HepG2 (cell line): ENCODE results near the gene FAM168A. TPM values are rescaled to one million over a fixed set of nuclear protein-coding genes. Genes with fewer than 3 reads are reported as not detected.
A peak's percentile ranks its signal among the peaks of the same experiment; 100 is the strongest.

Source experiments
- ATAC-seq: fragments of 200-7000 bp; cut with Tn5 transposase; 3 replicates; pipeline ENCODE4 v1.9.1; 2020; ENCODE audit warnings: mild to moderate bottlenecking, moderate library complexity
- BruUV-seq: library from RNA; stranded (reverse); fragments of 400-500 nt; replicated peaks from 2 replicates; lab custom pipeline; 2021; lab: Mats Ljungman, UMichigan
- CTCF ChIA-PET: fragments of 300-600 bp; formaldehyde crosslinking; extraction: SDS; loops from one replicate; lab custom pipeline; 2021; ENCODE audit warnings: low total read pairs, inconsistent platforms, low intra/inter-chr PET ratio; lab: Yijun Ruan, JAX
- POLR2A ChIA-PET: fragments of 350-600 bp; sonication (Branson Sonifier 250); formaldehyde crosslinking; loops from one replicate; lab custom pipeline; 2020; ENCODE audit warnings: antibody characterized with exemption, inconsistent platforms; lab: Yijun Ruan, JAX
- DNase-seq: peaks from one replicate; pipeline ENCODE4 v3.0.0-alpha.2; 2015; ENCODE audit warnings: low spot score
- FAIRE-seq: peaks from 3 replicates; lab custom pipeline; 2011; peaks lifted over from hg19 to GRCh38; lab: Jason Lieb, UNC
- H2AFZ ChIP-seq: one replicate; pipeline ENCODE4 v1.6.1; 2011; ENCODE audit warnings: low read length, inconsistent platforms
- H3K27ac ChIP-seq: fragments of 300-600 bp; 3 replicates; pipeline ENCODE4 v1.8.0; 2011; ENCODE audit warnings: mixed run types, mild to moderate bottlenecking, mixed read lengths, low read length, inconsistent platforms; ENCODE audit not compliant: insufficient read depth; ENCODE audit errors: extremely low read length
- H3K27me3 ChIP-seq, 2 experiments: fragments of 200-600 bp in 1 of 2; 2 replicates in 1 of 2; 3 replicates in 1 of 2; pipeline versions ENCODE4 v1.6.0 to v1.8.0; 2011; ENCODE audit warnings: low read length in 2 of 2, mild to moderate bottlenecking in 2 of 2, moderate library complexity in 2 of 2, inconsistent platforms in 1 of 2; ENCODE audit not compliant: insufficient read depth in 2 of 2, control insufficient read depth in 1 of 2
- H3K36me3 ChIP-seq, 2 experiments: fragments of 200-600 bp in 1 of 2; replicated peaks in 1 of 2; 2 replicates in 1 of 2; 3 replicates in 1 of 2; pipeline versions ENCODE4 v1.5.1 to v1.8.0; 2011; ENCODE audit warnings: low read length in 2 of 2, inconsistent platforms in 1 of 2; ENCODE audit not compliant: insufficient read depth in 2 of 2, control insufficient read depth in 1 of 2
- H3K4me1 ChIP-seq: 2 replicates; pipeline ENCODE4 v1.5.1; 2012; ENCODE audit warnings: low read length, inconsistent platforms; ENCODE audit not compliant: insufficient read depth
- H3K4me2 ChIP-seq: 2 replicates; pipeline ENCODE4 v1.6.0; 2011; ENCODE audit warnings: low read depth, low read length, inconsistent platforms
- H3K4me3 ChIP-seq, 3 experiments: fragments of 200-600 bp in 1 of 3; sonication (generic), shearing (Covaris generic) in 1 of 3; replicated peaks in 1 of 3; 2 replicates each; pipeline ENCODE4 v1.5.1; 2011 to 2016; ENCODE audit warnings: low read length in 3 of 3, inconsistent platforms in 2 of 3, low read depth in 2 of 3, mild to moderate bottlenecking in 2 of 3, control low read depth in 1 of 3, mixed read lengths in 1 of 3; ENCODE audit not compliant: insufficient read depth in 1 of 3
- H3K79me2 ChIP-seq: one replicate; pipeline ENCODE4 v1.6.1; 2011; ENCODE audit warnings: low read length, inconsistent platforms; ENCODE audit not compliant: insufficient read depth
- H3K9ac ChIP-seq: 2 replicates; pipeline ENCODE4 v1.6.0; 2011; ENCODE audit warnings: mild to moderate bottlenecking, low read depth, low read length, inconsistent platforms; ENCODE audit not compliant: insufficient read depth
- H3K9me3 ChIP-seq: 2 replicates; pipeline ENCODE4 v1.5.1; 2012; ENCODE audit warnings: mild to moderate bottlenecking, low read length
- H4K20me1 ChIP-seq: 2 replicates; pipeline ENCODE4 v1.6.0; 2011; ENCODE audit warnings: inconsistent platforms, mild to moderate bottlenecking, low read length, moderate library complexity; ENCODE audit not compliant: insufficient read depth
- E2F1 ChIP-seq: sonication (generic); formaldehyde crosslinking; IDR thresholded peaks from 2 replicates; pipeline ENCODE4 v1.5.0; 2020; ENCODE audit warnings: missing genetic modification reagents
- FOSL1 ChIP-seq: sonication (generic); formaldehyde crosslinking; IDR thresholded peaks from 2 replicates; pipeline ENCODE4 v1.9.0; 2021; ENCODE audit warnings: missing genetic modification reagents, borderline replicate concordance
- HOMEZ ChIP-seq: IDR thresholded peaks from 2 replicates; pipeline ENCODE4 v1.6.1; 2016; ENCODE audit warnings: low read depth
- PAWR ChIP-seq: sonication (generic); formaldehyde crosslinking; IDR thresholded peaks from 2 replicates; pipeline ENCODE4 v1.4.0; 2020; ENCODE audit warnings: missing genetic modification reagents, mild to moderate bottlenecking, borderline replicate concordance
- SOX6 ChIP-seq, 2 experiments: fragments of 450-650 bp in 1 of 2; sonication (generic) in 1 of 2; formaldehyde crosslinking in 1 of 2; IDR thresholded peaks; 2 replicates each; pipeline versions ENCODE4 v1.4.0 to v1.6.1; 2017 to 2020; ENCODE audit warnings: antibody characterized with exemption in 1 of 2, mild to moderate bottlenecking in 1 of 2, missing genetic modification reagents in 1 of 2
- U2AF2 ChIP-seq: fragments of 200-400 bp; formaldehyde crosslinking; IDR thresholded peaks from 2 replicates; pipeline ENCODE4 v1.6.1; 2017; ENCODE audit warnings: low read depth, mild to moderate bottlenecking, low read length
- ZNF3 ChIP-seq: IDR thresholded peaks from 2 replicates; pipeline ENCODE4 v1.7.0; 2017; ENCODE audit warnings: inconsistent platforms
- ZNF614 ChIP-seq: IDR thresholded peaks from 2 replicates; pipeline ENCODE4 v1.6.1; 2018; ENCODE audit warnings: missing biosample characterization, missing genetic modification reagents, inconsistent platforms, borderline replicate concordance
- ZNF775 ChIP-seq: sonication (generic); formaldehyde crosslinking; IDR thresholded peaks from 2 replicates; pipeline ENCODE4 v1.4.0; 2020; ENCODE audit warnings: missing genetic modification reagents, mild to moderate bottlenecking, moderate library complexity, borderline replicate concordance
- WGBS: methylation state at CpG from one replicate; pipeline ENCODE4 v1.1.6; 2017; ENCODE audit warnings: low lambda C conversion rate; 5-methylcytosine and 5-hydroxymethylcytosine counted together
- in situ Hi-C: cut with HindIII; loops from 2 replicates; pipeline ENCODE4 v1.10.0; 2017; ENCODE audit warnings: low pct_unique_long_range_greater_than_20kb; ENCODE audit not compliant: extremely low pct_ligation_motif_present
- intact Hi-C: fragments of 100-400 bp; cut with micrococcal nuclease; formaldehyde crosslinking; loops from one replicate; pipeline ENCODE4 v1.10.0; 2022; ENCODE audit not compliant: unreplicated experiment
- polyA plus RNA-seq, 8 experiments: library from polyadenylated mRNA; depleted of rRNA in 3 of 8; stranded (reverse) in 7 of 8; unstranded in 1 of 8; fragments of >200 nt; fragmentation: Illumina TruSeq in 4 of 8; extraction: Trizol in 4 of 8; gene quantifications; 2 replicates each; pipeline versions ENCODE4 v1.2.1 to v1.2.3, GENCODE V29; 2011 to 2016; ENCODE audit warnings: low read depth in 4 of 8, missing spikeins in 1 of 8, mixed read lengths in 1 of 8; ENCODE audit not compliant: insufficient read depth in 1 of 8
- total RNA-seq, 5 experiments: library from RNA; depleted of rRNA; stranded (reverse); fragments of >200 nt; fragmentation: Illumina TruSeq; extraction: Trizol; gene quantifications; 2 replicates each; pipeline ENCODE4 v1.2.3, GENCODE V29; 2016; ENCODE audit warnings: low read depth in 1 of 5
- TF ChIP-seq, protein P1 (sequence below): sonication (generic); formaldehyde crosslinking; IDR thresholded peaks from 2 replicates; pipeline ENCODE4 v1.4.0; 2020; ENCODE audit warnings: mild to moderate bottlenecking, missing genetic modification reagents, borderline replicate concordance
- TF ChIP-seq, protein P2 (sequence below): IDR thresholded peaks from 2 replicates; pipeline ENCODE4 v1.6.1; 2016; ENCODE audit warnings: mild to moderate bottlenecking, missing biosample characterization, missing genetic modification reagents
- TF ChIP-seq, protein P3 (sequence below): sonication (generic); formaldehyde crosslinking; IDR thresholded peaks from 2 replicates; pipeline ENCODE4 v1.8.1; 2023; ENCODE audit warnings: mild to moderate bottlenecking, missing genetic modification reagents
- TF ChIP-seq, protein P4 (sequence below): sonication (generic); formaldehyde crosslinking; IDR thresholded peaks from 2 replicates; pipeline ENCODE4 v1.4.0; 2020; ENCODE audit warnings: missing genetic modification reagents

Gene FAM168A
- total and polyA plus RNA-seq, 2 of the 13 experiments (the other 11 are each of a cell fraction or from before 2014, with no cell fraction given), result 13.9 to 15.8 TPM

- no peaks in the 10 kb centered on the region for H3K9me3 ChIP-seq
- ChIA-PET CTCF (interaction anchor here (1.2 to 1.6 kb wide), 2 partner anchors 221 to 256 kb away, joined by 5 to 6 read pairs; no protein-coding TSS in a partner anchor), POLR2A (interaction anchor here (0.7 kb wide), 1 partner anchor 286 kb away, joined by 3 read pairs; no protein-coding TSS in a partner anchor)
- no peak overlapping the region for H3K4me3 ChIP-seq
- no peak overlapping the region for H2AFZ ChIP-seq
- H3K27me3 ChIP-seq, result no peaks in the 10 kb centered on the region
- peak; percentile 97 for ATAC-seq
- DNase-seq, result peak; percentile 74
- intact Hi-C loops (loop anchor here (5.0 to 10.0 kb wide), 2 partner anchors 221 to 528 kb away; no protein-coding TSS in a partner anchor), in situ Hi-C loops (loop anchor here (5.0 to 10.0 kb wide), 2 partner anchors 221 to 258 kb away; no protein-coding TSS in a partner anchor)
- H4K20me1 ChIP-seq, result no peaks in the 10 kb centered on the region
- no peak overlapping the region for H3K4me2 ChIP-seq
- FAIRE-seq, result peak; percentile 96
- 23% methylated on average over 4 of the region's 4 CpGs for WGBS
- H3K4me1 ChIP-seq, result peaks cover 8% of the 10 kb centered on the region
- no TSS peak for BruUV-seq
- no peak overlapping the region for H3K27ac ChIP-seq
- H3K36me3 ChIP-seq, result peaks cover 3 to 13% of the 10 kb centered on the region in 2 experiments
- H3K79me2 ChIP-seq, result no peaks in the 10 kb centered on the region
- H3K9ac ChIP-seq, result no peak overlapping the region
- TF ChIP-seq, protein P1, sequence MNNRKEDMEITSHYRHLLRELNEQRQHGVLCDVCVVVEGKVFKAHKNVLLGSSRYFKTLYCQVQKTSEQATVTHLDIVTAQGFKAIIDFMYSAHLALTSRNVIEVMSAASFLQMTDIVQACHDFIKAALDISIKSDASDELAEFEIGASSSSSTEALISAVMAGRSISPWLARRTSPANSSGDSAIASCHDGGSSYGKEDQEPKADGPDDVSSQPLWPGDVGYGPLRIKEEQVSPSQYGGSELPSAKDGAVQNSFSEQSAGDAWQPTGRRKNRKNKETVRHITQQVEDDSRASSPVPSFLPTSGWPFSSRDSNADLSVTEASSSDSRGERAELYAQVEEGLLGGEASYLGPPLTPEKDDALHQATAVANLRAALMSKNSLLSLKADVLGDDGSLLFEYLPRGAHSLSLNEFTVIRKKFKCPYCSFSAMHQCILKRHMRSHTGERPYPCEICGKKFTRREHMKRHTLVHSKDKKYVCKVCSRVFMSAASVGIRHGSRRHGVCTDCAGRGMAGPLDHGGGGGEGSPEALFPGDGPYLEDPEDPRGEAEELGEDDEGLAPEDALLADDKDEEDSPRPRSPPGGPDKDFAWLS (CRISPR knock-in tag), result no peak
- TF ChIP-seq FOSL1 (CRISPR knock-in tag) (no peak), SOX6 (IDR thresholded peaks at IDR 0.05) (no peak), SOX6 (CRISPR knock-in tag; IDR thresholded peaks at IDR 0.05) (peak; percentile 43; the same call in 1 of the 2 replicates), HOMEZ (CRISPR knock-in tag) (peak; percentile 39; the same call in 1 of the 2 replicates), ZNF775 (CRISPR knock-in tag) (no peak), E2F1 (CRISPR knock-in tag) (no peak), ZNF3 (no peak), PAWR (CRISPR knock-in tag) (no peak), U2AF2 (no peak), ZNF614 (CRISPR knock-in tag) (0 out of 2 replicates have a peak, but pooled peaks have one; percentile 46)
- TF ChIP-seq, protein P2, sequence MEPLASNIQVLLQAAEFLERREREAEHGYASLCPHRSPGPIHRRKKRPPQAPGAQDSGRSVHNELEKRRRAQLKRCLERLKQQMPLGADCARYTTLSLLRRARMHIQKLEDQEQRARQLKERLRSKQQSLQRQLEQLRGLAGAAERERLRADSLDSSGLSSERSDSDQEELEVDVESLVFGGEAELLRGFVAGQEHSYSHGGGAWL (CRISPR knock-in tag), result no peak
- TF ChIP-seq, protein P3, sequence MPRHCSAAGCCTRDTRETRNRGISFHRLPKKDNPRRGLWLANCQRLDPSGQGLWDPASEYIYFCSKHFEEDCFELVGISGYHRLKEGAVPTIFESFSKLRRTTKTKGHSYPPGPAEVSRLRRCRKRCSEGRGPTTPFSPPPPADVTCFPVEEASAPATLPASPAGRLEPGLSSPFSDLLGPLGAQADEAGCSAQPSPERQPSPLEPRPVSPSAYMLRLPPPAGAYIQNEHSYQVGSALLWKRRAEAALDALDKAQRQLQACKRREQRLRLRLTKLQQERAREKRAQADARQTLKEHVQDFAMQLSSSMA (CRISPR knock-in tag), result no peak
- TF ChIP-seq, protein P4, sequence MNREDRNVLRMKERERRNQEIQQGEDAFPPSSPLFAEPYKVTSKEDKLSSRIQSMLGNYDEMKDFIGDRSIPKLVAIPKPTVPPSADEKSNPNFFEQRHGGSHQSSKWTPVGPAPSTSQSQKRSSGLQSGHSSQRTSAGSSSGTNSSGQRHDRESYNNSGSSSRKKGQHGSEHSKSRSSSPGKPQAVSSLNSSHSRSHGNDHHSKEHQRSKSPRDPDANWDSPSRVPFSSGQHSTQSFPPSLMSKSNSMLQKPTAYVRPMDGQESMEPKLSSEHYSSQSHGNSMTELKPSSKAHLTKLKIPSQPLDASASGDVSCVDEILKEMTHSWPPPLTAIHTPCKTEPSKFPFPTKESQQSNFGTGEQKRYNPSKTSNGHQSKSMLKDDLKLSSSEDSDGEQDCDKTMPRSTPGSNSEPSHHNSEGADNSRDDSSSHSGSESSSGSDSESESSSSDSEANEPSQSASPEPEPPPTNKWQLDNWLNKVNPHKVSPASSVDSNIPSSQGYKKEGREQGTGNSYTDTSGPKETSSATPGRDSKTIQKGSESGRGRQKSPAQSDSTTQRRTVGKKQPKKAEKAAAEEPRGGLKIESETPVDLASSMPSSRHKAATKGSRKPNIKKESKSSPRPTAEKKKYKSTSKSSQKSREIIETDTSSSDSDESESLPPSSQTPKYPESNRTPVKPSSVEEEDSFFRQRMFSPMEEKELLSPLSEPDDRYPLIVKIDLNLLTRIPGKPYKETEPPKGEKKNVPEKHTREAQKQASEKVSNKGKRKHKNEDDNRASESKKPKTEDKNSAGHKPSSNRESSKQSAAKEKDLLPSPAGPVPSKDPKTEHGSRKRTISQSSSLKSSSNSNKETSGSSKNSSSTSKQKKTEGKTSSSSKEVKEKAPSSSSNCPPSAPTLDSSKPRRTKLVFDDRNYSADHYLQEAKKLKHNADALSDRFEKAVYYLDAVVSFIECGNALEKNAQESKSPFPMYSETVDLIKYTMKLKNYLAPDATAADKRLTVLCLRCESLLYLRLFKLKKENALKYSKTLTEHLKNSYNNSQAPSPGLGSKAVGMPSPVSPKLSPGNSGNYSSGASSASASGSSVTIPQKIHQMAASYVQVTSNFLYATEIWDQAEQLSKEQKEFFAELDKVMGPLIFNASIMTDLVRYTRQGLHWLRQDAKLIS, result no peak
Observed at GRCh38 chr11:73404048-73404447, 193.9 kb downstream of the FAM168A start.
